Measurements from ENCODE around the gene CPA5. TPM values are rescaled to one million over a fixed set of nuclear protein-coding genes. Genes with fewer than 3 reads are reported as not detected.
"Not testable (repeated sequence)": the region's sequence is repeated elsewhere in the genome, so short reads cannot be mapped to it uniquely, and the experiment has no call there.

CPA5 gene
- total RNA-seq, 1 donor from 2014 or later = not detected

- peaks cover 10% of the 10 kb centered on the region for H3K4me1 Mint-ChIP-seq (ENCODE audit: low read depth, unreplicated experiment)
- H3K36me3 Mint-ChIP-seq (ENCODE audit: unreplicated experiment) = peaks cover 6% of the 10 kb centered on the region
- H3K9me3 Mint-ChIP-seq (ENCODE audit: unreplicated experiment) = peaks cover 4% of the 10 kb centered on the region
- no peak for TF ChIP-seq CTCF (IDR thresholded peaks at IDR 0.05; ENCODE audit: partially characterized antibody, unreplicated experiment)
- DNase-seq = no peak
- no peak overlapping the region for H3K27ac Mint-ChIP-seq (ENCODE audit: unreplicated experiment)
- peaks cover 11% of the 10 kb centered on the region for H3K27me3 Mint-ChIP-seq (ENCODE audit: unreplicated experiment)
- H3K4me3 Mint-ChIP-seq (ENCODE audit: unreplicated experiment) = no peak overlapping the region
Measured at GRCh38 chr7:130319541-130319940, 25.1 kb upstream of the CPA5 start.

- Mint-ChIP-seq H3K27me3 (ENCODE audit: unreplicated experiment) (peaks cover 11% of the 10 kb centered on the region), H3K4me1 (ENCODE audit: low read depth, unreplicated experiment) (peaks cover 10% of the 10 kb centered on the region)
- H3K4me3 Mint-ChIP-seq (ENCODE audit: unreplicated experiment); H3K36me3 Mint-ChIP-seq (ENCODE audit: unreplicated experiment); H3K9me3 Mint-ChIP-seq (ENCODE audit: unreplicated experiment); DNase-seq; H3K27ac Mint-ChIP-seq (ENCODE audit: unreplicated experiment): not testable (repeated sequence)
Measured at GRCh38 chr7:130321542-130322229, 22.9 kb upstream of the CPA5 start.

GRCh38 chr7:130322615-130323014 is 22.0 kb upstream of the CPA5 start:
- no peak for TF ChIP-seq CTCF (IDR thresholded peaks at IDR 0.05; ENCODE audit: partially characterized antibody, unreplicated experiment)
- Mint-ChIP-seq H3K4me3 (ENCODE audit: unreplicated experiment) (no peak overlapping the region), H3K9me3 (ENCODE audit: unreplicated experiment) (peaks cover 7% of the 10 kb centered on the region), H3K36me3 (ENCODE audit: unreplicated experiment) (peaks cover 6% of the 10 kb centered on the region), H3K4me1 (ENCODE audit: low read depth, unreplicated experiment) (peaks cover 10% of the 10 kb centered on the region), H3K27ac (ENCODE audit: unreplicated experiment) (no peak overlapping the region), H3K27me3 (ENCODE audit: unreplicated experiment) (peaks cover 10% of the 10 kb centered on the region)
- no peak for DNase-seq

- no peak for DNase-seq
- Mint-ChIP-seq H3K4me1 (ENCODE audit: low read depth, unreplicated experiment) (peaks cover 10% of the 10 kb centered on the region), H3K27ac (ENCODE audit: unreplicated experiment) (peak overlapping the region; percentile 14), H3K36me3 (ENCODE audit: unreplicated experiment) (peaks cover 6% of the 10 kb centered on the region), H3K4me3 (ENCODE audit: unreplicated experiment) (no peak overlapping the region), H3K27me3 (ENCODE audit: unreplicated experiment) (peaks cover 8% of the 10 kb centered on the region), H3K9me3 (ENCODE audit: unreplicated experiment) (peaks cover 6% of the 10 kb centered on the region)
- TF ChIP-seq CTCF (IDR thresholded peaks at IDR 0.05; ENCODE audit: partially characterized antibody, unreplicated experiment) = no peak
Measured at GRCh38 chr7:130324306-130324943, 20.2 kb upstream of the CPA5 start.

GRCh38 chr7:130329681-130330080 is 14.9 kb upstream of the CPA5 start:
- H3K27me3 Mint-ChIP-seq (ENCODE audit: unreplicated experiment) = no peaks in the 10 kb centered on the region
- TF ChIP-seq CTCF (IDR thresholded peaks at IDR 0.05; ENCODE audit: partially characterized antibody, unreplicated experiment) = no peak
- no peak overlapping the region for H3K27ac Mint-ChIP-seq (ENCODE audit: unreplicated experiment)
- no peak for DNase-seq
- H3K9me3 Mint-ChIP-seq (ENCODE audit: unreplicated experiment) = peaks cover 3% of the 10 kb centered on the region
- no peak overlapping the region for H3K4me3 Mint-ChIP-seq (ENCODE audit: unreplicated experiment)
- peaks cover 3% of the 10 kb centered on the region for H3K36me3 Mint-ChIP-seq (ENCODE audit: unreplicated experiment)
- no peaks in the 10 kb centered on the region for H3K4me1 Mint-ChIP-seq (ENCODE audit: low read depth, unreplicated experiment)
